Measurements from ENCODE around the gene DPF3. TPM values are rescaled to one million over a fixed set of nuclear protein-coding genes. Genes with fewer than 3 reads are reported as not detected.

DPF3 gene
- total and polyA plus RNA-seq, 9 of the 15 experiments (the other 6 are each of a cell fraction or from before 2014, with no cell fraction given), result 0.21 to 4.9 (median 1.2) TPM

- no peaks in the 10 kb centered on the region for H3K9me1 ChIP-seq (ENCODE audit: control insufficient read depth, insufficient read depth, low read length)
- no peaks in the 10 kb centered on the region for H3K9me3 ChIP-seq (replicated peaks; ENCODE audit: control insufficient read depth, insufficient read depth, low read depth, low read length)
- no peaks in the 10 kb centered on the region for H3K79me2 ChIP-seq (ENCODE audit: control insufficient read depth, insufficient read depth, low read length)
- intact Hi-C loops (cut with micrococcal nuclease), result no loop called here
- in situ Hi-C loops (cut with MboI), result no loop called here
- H4K20me1 ChIP-seq (replicated peaks; ENCODE audit: control insufficient read depth, insufficient read depth, low read length), result no peaks in the 10 kb centered on the region
- TF ChIP-seq BCL6 (CRISPR knock-in tag; IDR thresholded peaks at IDR 0.05), result no peak
- no peak for TF ChIP-seq EP400 (IDR thresholded peaks at IDR 0.05)
- TF ChIP-seq HMGN3 (IDR thresholded peaks at IDR 0.05; ENCODE audit: borderline replicate concordance, extremely low read depth, insufficient read length, low read depth, low read length), result no peak
- no peak for TF ChIP-seq FOXO4 (CRISPR knock-in tag; IDR thresholded peaks at IDR 0.05)
- TF ChIP-seq SMARCE1 (IDR thresholded peaks at IDR 0.05), result no peak
- no peak for TF ChIP-seq GATAD2B (IDR thresholded peaks at IDR 0.05; ENCODE audit: borderline replicate concordance)
- no peak for TF ChIP-seq SMARCB1 (IDR thresholded peaks at IDR 0.05; ENCODE audit: insufficient read length, low read depth)
- POLR2A ChIA-PET, result no interaction called here
- FAIRE-seq (no peak), DNase-seq (ENCODE audit: extremely low read depth in 1 of 4, low spot score in 3 of 4) (no peak), ATAC-seq (no peak)
- CTCF ChIA-PET (ENCODE audit: low intra/inter-chr PET ratio), result no interaction called here
- no peaks in the 10 kb centered on the region; a peak in 1 of 5 replicates for H3K27me3 ChIP-seq (ENCODE audit: control insufficient read depth in 2 of 2, insufficient read depth in 2 of 2, low read length in 2 of 2)
- no peaks in the 10 kb centered on the region; a peak in 2 of 5 replicates for H3K4me1 ChIP-seq (replicated peaks in 1 of 2; ENCODE audit: control insufficient read depth in 2 of 2, insufficient read depth in 2 of 2, low read length in 2 of 2)
- H3K9ac ChIP-seq (ENCODE audit: insufficient read depth in 1 of 2, low read depth in 2 of 2, low read length in 2 of 2), result no peak overlapping the region
- 38% methylated on average over 5 of the region's 7 CpGs for WGBS (ENCODE audit: insufficient coverage, low coverage, missing lambda C conversion rate)
- H3K36me3 ChIP-seq (ENCODE audit: control insufficient read depth, insufficient read depth, low read length), result no peaks in the 10 kb centered on the region
- no peak overlapping the region for H3K27ac ChIP-seq (ENCODE audit: extremely low read depth, low read depth, low read length)
- no peak overlapping the region for H3K4me3 ChIP-seq
- no peak overlapping the region for H3K4me2 ChIP-seq (ENCODE audit: insufficient read depth, low read length)
- no peak overlapping the region for H2AFZ ChIP-seq (ENCODE audit: low read depth, low read length)
- BruUV-seq (replicated peaks), result no TSS peak
Measured at GRCh38 chr14:72783741-72784140, 110.2 kb downstream of the DPF3 start.

All from K562 (cell line).